Thyroid gland (tissue), 4 donors: ENCODE data around the gene TMEM260.

Experiments
- POLR2A ChIP-seq, 2 donors: fragments of 450-650 bp; IDR thresholded peaks; one replicate each; pipeline ENCODE4 v1.6.1; 2017; ENCODE audit warnings: antibody characterized with exemption in 2 of 2, mild to moderate bottlenecking in 2 of 2, moderate library complexity in 1 of 2
- TF ChIP-seq, protein P1 (sequence below), 6 experiments: fragments of 200-600 bp in 3 of 6; fragments of 450-650 bp in 3 of 6; sonication (generic) in 3 of 6; IDR thresholded peaks; one replicate each; pipeline ENCODE4 v1.5.1; 2016 to 2019; ENCODE audit warnings: antibody characterized with exemption in 6 of 6, mild to moderate bottlenecking in 2 of 6, inconsistent platforms in 1 of 6, moderate library complexity in 1 of 6

DNA sequence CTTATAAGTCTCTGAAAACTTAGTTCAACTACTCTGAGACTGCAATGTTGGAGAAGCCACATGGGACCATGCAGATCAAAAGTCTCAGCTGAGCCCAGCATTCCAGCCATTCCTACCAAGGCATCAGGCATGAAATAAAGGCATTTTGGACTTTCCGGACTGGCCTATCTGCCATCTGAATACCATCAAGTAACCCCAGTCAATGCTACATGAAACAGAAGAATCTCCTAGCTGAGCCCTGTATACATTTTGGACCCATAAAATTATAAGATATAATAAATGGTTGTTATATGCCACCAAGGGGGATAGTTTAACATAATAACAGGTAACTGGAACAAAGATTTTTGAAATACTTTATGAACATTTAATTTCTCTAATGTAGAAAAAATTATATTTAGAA lies 9.3 kb upstream of the TMEM260 start:
- TF ChIP-seq, protein P1, sequence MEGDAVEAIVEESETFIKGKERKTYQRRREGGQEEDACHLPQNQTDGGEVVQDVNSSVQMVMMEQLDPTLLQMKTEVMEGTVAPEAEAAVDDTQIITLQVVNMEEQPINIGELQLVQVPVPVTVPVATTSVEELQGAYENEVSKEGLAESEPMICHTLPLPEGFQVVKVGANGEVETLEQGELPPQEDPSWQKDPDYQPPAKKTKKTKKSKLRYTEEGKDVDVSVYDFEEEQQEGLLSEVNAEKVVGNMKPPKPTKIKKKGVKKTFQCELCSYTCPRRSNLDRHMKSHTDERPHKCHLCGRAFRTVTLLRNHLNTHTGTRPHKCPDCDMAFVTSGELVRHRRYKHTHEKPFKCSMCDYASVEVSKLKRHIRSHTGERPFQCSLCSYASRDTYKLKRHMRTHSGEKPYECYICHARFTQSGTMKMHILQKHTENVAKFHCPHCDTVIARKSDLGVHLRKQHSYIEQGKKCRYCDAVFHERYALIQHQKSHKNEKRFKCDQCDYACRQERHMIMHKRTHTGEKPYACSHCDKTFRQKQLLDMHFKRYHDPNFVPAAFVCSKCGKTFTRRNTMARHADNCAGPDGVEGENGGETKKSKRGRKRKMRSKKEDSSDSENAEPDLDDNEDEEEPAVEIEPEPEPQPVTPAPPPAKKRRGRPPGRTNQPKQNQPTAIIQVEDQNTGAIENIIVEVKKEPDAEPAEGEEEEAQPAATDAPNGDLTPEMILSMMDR (IDR thresholded peaks at IDR 0.05): no peak
- TF ChIP-seq POLR2A (IDR thresholded peaks at IDR 0.05): no peak
